Measurements from ENCODE around the gene KL. TPM values are rescaled to one million over a fixed set of nuclear protein-coding genes. Genes with fewer than 3 reads are reported as not detected.

The KL gene
- polyA plus RNA-seq, 1 of the 3 experiments (the other 2 are of a cell fraction), result 0.02 TPM

- TF ChIP-seq FOXM1 (IDR thresholded peaks at IDR 0.05; ENCODE audit: low read depth) (no peak), TCF12 (IDR thresholded peaks at IDR 0.05) (no peak), JUND (IDR thresholded peaks at IDR 0.05) (no peak), RAD21 (IDR thresholded peaks at IDR 0.05; ENCODE audit: low read length) (no peak), IRF3 (IDR thresholded peaks at IDR 0.05; ENCODE audit: low read depth, low read length) (no peak)
Measured at GRCh38 chr13:33006638-33007037, 9.6 kb upstream of the KL start (continued).

- Histone ChIP-seq H3F3A (replicated peaks; ENCODE audit: insufficient read depth) (no peaks in the 10 kb centered on the region), H3K4me1 (ENCODE audit: control insufficient read depth in 1 of 2, insufficient read depth in 2 of 2, low read depth in 1 of 2, low read length in 1 of 2) (no peaks in the 10 kb centered on the region; a peak in 2 of 4 replicates), H3K9me3 (peaks cover 13% of the 10 kb centered on the region; the same call in 1 of the 2 replicates), H3K36me3 (replicated peaks in 1 of 2; ENCODE audit: control insufficient read depth in 1 of 2, insufficient read depth in 2 of 2, low read length in 1 of 2) (no peaks in the 10 kb centered on the region), H2AFZ (ENCODE audit: low read depth) (no peak overlapping the region), H3K79me2 (ENCODE audit: insufficient read depth) (no peaks in the 10 kb centered on the region), H3K9ac (no peak overlapping the region), H4K20me1 (ENCODE audit: insufficient read depth) (no peaks in the 10 kb centered on the region), H3K27me3 (ENCODE audit: insufficient read depth) (no peaks in the 10 kb centered on the region), H3K27ac (ENCODE audit: low read depth in 2 of 2, low read length in 1 of 2) (no peak overlapping the region), H3K4me3 (ENCODE audit: low read depth in 2 of 2, low read length in 1 of 2) (no peak overlapping the region), H3K9me2 (no peaks in the 10 kb centered on the region), H3K4me2 (no peak overlapping the region)
- TF ChIP-seq GABPA (IDR thresholded peaks at IDR 0.05; ENCODE audit: low read depth) (no peak), CTCF (IDR thresholded peaks at IDR 0.05) (no peak), MXI1 (IDR thresholded peaks at IDR 0.05; ENCODE audit: low read depth, low read length) (no peak), USF1 (IDR thresholded peaks at IDR 0.05; ENCODE audit: borderline replicate concordance, low read depth) (no peak), IRF3 (IDR thresholded peaks at IDR 0.05; ENCODE audit: low read depth, low read length) (no peak), EZH2phosphoT487 (IDR thresholded peaks at IDR 0.05; ENCODE audit: borderline replicate concordance, low read depth) (no peak), REST (IDR thresholded peaks at IDR 0.05; ENCODE audit: low read depth, low read length) (no peak), RFX5 (IDR thresholded peaks at IDR 0.05; ENCODE audit: low read length) (no peak), YY1 (IDR thresholded peaks at IDR 0.05; ENCODE audit: low read depth) (no peak), RAD21 (IDR thresholded peaks at IDR 0.05; ENCODE audit: low read length) (no peak), EP300 (IDR thresholded peaks at IDR 0.05; ENCODE audit: borderline replicate concordance in 1 of 2, low read depth in 1 of 2, low read length in 1 of 2) (no peak), POLR2AphosphoS5 (IDR thresholded peaks at IDR 0.05; ENCODE audit: low read depth, low read length) (no peak), JUND (IDR thresholded peaks at IDR 0.05) (no peak), GATA2 (CRISPR knock-in tag; IDR thresholded peaks at IDR 0.05) (no peak), FOSL2 (IDR thresholded peaks at IDR 0.05; ENCODE audit: borderline replicate concordance, low read depth) (no peak), TCF12 (IDR thresholded peaks at IDR 0.05) (no peak)
- 79% methylated on average over 2 of the region's 2 CpGs for WGBS (ENCODE audit: low lambda C conversion rate)
- ChIA-PET CTCF (no interaction called here), POLR2A (no interaction called here)
- DNase-seq, result no peak
Measured at GRCh38 chr13:33007237-33007636, 9.0 kb upstream of the KL start.

Measured in SK-N-SH (cell line).